VCaP (cell line): Measurements from ENCODE around the gene EPHB1.

Source experiments
- H3K27ac ChIP-seq: fragments of 450-650 bp; 2 replicates; pipeline ENCODE4 v1.5.1; 2017
- TF ChIP-seq, protein P1 (sequence below): fragments of 450-650 bp; conservative IDR thresholded peaks from 2 replicates; pipeline ENCODE4 v1.5.1; 2017; ENCODE audit warnings: mild to moderate bottlenecking, moderate library complexity

EPHB1 gene

DNA sequence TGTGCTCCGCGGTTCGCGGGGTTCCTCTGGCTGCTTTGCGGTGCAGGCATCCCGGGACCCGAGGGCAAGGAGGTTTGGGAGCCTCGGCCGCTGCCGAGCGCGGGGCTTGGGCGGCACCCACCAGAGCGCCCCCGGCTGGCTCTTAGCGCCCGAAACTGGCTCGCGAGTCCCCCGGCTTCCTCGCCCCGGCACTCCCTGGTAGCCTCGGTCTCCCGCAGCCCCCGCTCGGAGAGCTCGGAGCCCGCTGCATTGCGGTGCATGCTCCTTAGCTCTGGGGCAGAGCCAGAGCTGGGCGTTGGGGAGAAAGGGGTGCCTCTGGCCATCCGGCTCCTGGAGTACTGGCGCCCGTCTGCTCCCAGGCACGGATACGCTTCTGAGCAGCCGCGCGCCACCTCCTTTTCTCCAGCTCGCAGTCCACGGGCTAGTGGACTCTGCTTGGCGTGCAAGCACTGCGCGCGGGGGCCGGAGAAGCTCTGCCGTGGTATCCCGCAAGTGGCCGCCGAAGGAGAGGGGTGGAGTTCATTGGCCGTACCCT lies 753 bp downstream of the EPHB1 start:
- TF ChIP-seq, protein P1, sequence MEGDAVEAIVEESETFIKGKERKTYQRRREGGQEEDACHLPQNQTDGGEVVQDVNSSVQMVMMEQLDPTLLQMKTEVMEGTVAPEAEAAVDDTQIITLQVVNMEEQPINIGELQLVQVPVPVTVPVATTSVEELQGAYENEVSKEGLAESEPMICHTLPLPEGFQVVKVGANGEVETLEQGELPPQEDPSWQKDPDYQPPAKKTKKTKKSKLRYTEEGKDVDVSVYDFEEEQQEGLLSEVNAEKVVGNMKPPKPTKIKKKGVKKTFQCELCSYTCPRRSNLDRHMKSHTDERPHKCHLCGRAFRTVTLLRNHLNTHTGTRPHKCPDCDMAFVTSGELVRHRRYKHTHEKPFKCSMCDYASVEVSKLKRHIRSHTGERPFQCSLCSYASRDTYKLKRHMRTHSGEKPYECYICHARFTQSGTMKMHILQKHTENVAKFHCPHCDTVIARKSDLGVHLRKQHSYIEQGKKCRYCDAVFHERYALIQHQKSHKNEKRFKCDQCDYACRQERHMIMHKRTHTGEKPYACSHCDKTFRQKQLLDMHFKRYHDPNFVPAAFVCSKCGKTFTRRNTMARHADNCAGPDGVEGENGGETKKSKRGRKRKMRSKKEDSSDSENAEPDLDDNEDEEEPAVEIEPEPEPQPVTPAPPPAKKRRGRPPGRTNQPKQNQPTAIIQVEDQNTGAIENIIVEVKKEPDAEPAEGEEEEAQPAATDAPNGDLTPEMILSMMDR, result no peak
- no peak overlapping the region for H3K27ac ChIP-seq

DNA sequence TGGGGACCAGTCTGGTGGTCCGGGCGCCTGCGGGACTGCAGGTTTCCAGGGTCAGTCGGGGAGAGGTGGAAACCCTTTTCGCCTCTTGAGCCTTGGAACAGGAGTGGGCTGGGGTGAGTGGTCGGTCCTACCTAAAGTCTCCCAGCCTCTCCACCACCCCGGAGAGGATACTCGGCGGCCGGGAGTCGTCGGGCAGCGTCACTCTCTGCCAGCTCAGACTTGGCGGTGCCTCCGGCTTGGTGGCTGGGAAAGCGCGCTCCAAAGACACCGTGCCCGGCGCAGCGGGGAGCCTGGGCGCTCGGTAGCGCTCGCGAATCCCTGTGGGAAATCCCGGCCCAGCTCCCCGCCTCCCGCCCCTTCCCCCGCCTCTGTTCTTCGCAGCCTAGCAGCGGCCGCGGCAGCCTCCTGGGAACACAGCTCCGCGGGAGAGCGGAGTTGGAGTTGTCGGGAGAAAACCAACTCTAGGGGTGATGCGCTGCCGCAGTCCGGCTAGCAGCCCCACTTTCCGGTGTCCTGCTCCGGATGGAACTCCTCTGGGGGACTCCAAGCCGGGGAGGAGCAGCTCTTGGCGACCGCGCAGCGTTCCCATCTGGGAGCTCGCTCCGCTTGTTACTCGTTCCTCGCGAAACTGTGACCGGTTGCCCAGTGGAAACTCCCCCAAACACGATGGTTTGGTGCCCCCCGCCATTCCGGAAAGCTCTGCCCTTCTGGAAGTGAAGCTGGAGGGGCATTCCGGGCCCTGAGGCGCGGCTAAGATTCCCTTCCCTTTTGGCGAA lies 1.4 kb downstream of the EPHB1 start:
- no peak overlapping the region for H3K27ac ChIP-seq
- TF ChIP-seq, protein P1, result no peak

DNA sequence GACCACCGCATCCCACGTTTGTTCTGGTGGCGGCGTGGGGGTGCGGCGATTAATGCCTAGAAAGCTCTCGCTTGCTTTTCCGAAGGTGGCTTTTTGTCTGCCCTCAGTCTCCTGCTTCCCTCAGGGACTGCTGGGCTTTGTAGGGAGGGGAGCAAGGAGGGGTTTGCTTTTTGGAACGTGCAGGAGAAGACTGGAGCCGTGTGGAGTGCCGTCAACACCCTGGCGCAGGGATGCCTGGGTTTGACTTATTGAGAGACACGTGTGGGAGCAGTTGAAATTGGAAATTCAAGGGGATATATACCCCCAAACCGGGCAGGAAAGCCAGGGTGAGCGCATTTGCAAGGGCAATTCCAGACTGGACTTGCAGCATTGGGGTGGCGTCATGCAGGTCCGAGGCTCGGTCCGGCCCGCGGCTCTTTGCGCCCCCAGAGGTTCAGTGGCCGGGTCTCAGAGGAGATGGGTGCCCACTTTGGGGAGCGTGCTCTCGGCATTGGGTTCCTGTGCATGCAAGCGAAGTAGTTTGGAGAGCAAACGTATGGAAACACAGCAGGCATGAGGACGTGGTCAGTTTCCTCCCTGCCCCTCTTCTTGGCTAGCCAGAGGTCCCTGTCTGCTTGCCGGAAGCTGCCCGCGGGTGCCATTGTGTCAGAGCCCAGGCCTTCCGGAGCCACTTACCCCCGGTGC lies 2.1 kb downstream of the EPHB1 start:
- TF ChIP-seq, protein P1, result no peak
- H3K27ac ChIP-seq, result no peak overlapping the region

DNA sequence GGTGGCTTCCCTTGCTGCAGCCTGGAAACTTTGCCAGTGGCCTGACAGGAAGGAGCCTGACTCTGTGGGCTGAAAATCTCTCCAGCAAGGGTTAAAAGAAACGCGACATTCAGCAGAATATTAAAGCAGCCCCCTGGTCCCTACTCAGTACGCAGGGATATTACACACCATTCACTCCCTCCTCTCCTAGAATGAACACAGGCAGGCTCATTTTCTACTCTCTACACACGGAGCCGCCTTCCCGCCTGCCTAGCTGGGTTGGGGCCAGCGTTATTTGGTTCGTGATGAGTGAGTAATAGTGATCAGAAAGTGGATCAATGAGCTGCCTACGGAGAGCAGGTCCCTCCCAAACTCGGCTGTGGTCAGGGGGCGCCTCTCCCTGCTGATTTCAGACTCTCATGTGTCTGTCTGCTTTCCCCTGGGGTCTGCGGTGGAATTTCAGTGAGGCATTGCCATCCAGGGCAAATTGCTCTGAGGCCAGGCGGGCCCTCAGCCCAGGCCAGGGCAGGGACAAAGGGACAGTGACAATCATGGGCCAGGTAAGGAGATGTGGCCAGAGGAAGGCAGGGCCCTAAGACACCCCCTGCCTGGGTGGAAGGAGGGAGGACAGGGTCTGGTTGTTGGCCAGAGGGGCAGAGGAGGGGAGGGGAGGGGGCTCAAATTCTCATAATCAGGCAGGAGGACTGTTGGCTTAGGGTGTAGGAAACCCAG lies 2.8 kb downstream of the EPHB1 start:
- TF ChIP-seq, protein P1, result no peak
- H3K27ac ChIP-seq, result no peak overlapping the region

DNA sequence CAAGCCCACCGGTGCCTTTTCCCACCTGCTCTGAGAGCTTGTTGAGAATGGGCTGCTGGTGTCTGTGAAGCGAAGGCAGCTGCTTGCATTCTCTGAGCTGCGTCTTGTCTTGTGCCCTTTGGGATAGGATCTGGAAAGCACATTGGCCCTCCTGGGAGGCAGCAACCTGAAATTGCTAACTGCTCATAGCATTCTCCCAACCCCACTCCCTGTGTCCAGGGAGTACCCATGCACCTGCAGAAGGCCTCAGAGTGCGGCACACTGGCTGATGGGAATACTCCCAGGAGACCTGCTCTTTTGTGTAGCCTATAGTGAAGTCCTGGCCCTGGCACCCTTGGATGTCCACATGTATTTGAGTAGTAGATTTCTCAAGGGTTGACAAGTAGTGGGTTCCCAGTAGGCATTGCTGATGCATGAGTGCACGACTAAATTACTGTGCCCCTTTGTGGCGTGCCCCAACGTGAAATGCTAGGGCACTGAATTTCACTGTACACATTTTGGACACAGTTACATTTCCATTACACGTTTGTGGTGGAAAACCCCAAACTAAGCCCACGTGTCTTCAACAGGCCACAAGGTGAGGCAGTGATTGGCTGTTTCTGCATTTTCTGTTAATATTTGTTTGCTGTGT lies 3.7 kb downstream of the EPHB1 start:
- TF ChIP-seq, protein P1, result no peak
- H3K27ac ChIP-seq, result no peak overlapping the region

DNA sequence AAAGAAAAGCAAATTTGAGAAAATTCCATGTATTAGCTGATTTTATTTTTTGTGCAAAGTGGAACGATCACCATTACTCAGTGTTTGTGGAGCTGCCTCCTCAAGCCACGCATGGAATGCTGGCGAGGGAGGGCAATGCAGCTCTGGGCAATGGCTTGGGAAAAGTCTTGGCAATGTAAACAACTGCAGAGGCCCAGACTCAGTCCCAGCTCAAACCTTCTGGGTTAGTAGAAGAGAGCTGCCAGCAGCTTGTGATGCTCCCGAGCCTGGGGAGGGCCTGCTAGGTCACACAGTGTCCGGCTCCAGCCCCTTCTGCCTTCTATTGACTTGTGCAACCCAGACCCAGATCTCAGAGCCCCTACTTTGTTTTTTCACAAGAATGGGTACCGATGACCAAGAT lies 4.3 kb downstream of the EPHB1 start:
- H3K27ac ChIP-seq, result no peak overlapping the region
- TF ChIP-seq, protein P1, result no peak
